Central memory CD4-positive, alpha-beta T cell (primary cell): ENCODE results near the gene ARHGEF11.

Experiments
- DNase-seq: peaks from one replicate; pipeline ENCODE4 v3.0.0; 2022

ARHGEF11 gene

DNA sequence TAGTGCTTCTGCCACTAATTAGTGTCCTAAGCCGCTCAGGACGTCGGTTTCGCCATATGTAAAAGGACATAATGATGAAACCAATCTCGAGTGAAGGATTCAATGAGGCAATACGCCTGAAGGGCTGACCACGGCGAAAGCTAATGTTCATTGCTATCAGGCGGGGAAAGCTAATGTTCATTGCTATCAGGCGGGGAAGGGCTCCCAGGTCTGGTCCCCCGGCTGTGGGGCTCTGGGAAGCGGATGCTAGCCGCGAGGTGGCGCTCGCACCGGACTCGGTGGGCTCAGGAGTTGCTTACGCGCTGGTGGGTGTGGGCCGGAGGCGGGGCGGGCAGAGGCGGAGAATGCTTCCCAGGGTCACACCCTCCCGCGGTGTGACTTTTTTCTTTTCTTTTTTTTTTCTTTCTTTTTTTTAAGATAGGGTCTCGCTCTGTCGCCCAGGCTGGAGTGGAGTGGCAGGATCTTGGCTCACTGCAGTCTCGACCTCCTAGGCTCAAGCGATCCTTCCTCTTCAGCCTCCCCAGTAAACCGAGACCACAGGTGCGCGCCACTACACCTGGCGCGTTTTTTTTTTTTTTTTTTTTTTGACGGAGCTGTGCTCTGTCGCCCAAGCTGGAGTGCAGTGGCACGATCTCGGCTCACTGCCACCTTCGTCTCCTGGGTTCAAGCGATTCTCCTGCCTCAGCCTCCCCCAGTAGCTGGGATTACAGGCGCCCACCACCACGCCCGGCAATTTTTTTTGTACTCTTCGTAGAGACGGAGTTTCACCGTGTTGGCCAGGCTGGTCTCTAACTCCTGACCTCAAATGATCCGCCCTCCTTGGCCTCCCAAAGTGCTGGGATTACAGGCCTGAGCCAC lies 153.1 kb downstream of the ARHGEF11 start:
- DNase-seq = peak; percentile 74

DNA sequence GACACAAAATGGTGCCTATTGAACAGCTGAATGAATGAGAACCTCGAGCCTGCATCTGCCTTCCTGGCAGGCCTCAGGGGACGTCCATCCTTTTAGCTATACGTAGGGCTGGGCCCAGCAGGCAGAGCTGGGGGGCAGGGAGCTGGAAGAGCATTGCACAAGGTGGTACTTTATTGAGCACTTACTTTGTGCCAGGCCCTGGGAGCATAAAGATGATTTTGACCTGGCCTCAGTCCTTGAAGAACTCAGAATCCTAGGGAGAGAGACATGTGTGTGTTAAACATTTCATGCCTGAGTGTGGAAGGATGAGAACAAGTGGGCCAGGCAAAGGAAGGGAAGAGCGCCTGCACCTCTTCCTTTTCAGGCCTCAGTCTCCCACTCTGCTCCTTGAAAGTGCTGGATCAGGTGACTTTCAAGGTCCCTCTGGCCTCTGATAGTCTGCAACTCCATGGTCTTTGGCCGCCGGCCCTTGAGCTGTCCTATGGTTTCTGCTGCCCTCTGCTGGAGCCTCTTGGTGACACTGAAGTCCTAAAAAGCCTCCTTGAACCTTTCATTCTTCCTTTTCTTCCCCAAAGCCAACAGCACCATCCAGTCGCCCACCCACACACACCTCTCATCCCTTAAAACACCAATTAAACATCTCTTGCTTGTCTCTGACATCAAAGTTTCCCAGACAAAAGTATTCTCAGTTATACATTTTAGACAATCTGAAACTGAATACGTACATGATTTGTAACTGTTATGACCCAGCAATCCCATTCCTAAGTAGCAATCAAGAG lies 155.6 kb downstream of the ARHGEF11 start:
- DNase-seq = peak; percentile 22

DNA sequence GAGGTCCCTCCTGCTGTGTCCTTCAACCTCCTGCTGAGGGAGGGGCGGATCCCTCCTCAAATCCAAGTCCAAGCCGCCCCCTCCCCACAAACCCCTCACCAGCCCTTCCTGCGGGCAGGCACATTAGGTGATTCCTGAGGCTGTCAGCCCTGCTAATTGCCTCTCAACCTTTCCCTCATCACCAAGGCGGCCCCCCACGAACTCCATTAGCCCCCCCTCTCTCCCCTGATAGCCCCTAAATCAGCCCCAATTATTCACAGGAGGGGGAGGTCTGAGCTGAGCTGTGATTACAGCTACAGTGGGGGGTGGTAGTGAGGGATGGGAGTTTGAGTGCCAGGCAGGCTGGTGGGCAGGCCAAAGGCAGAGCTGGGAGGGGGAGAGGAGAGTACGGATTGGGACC lies 157.8 kb downstream of the ARHGEF11 start:
- no peak for DNase-seq

DNA sequence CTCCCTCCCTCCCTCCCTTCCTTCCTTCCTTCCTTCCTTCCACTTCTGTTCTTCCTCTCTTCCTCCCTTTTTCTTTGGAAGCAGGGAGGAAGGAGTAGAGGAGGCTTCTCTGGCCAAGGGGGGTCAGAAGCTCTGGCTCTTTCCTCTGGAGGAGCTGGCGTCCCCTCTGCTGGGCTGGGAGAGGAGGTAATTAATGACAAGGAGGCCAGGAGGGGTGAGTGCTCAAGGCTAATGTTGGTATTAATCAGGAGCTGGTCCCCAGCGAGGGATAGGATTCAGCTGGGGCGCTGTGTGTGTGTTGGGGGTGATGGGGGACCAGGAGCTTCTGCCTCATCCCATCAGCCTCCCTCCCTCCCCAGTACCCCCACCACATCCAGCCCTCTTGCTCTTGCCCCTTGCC lies 158.2 kb downstream of the ARHGEF11 start:
- no peak for DNase-seq

DNA sequence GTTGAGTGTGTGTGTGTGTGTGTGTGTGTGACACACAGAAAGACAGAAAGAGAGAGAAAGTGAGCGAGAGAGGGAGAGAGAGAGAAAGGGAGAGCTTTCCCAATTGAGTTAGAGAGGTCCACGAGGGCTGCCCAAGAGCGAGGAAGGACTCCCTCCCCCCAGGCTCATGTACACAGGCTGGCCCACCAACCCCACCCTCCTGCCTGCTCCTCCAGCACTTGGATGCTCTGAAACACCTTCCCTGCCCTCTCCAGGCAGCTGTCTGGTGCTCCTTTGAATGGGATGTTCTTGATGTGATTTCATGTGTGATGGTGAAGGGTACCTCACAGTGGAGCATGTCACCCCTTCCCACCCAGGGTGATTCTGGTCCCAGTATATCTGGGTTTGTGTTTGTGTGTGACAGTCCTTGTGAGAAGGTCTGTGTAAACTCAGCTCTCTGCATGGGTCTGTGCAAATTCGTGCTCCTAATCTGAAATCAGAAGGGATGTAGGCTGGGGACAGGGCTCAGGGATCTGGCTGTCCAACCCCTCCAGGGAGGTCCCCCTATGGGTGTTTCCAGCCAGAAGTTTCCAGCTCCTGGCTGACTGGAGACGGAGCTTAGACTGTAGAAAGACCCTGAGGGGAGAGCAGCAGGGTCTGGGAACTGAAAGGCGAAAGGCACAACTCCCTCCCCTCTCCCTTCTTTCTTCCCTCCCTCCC lies 158.8 kb downstream of the ARHGEF11 start:
- DNase-seq = no peak

DNA sequence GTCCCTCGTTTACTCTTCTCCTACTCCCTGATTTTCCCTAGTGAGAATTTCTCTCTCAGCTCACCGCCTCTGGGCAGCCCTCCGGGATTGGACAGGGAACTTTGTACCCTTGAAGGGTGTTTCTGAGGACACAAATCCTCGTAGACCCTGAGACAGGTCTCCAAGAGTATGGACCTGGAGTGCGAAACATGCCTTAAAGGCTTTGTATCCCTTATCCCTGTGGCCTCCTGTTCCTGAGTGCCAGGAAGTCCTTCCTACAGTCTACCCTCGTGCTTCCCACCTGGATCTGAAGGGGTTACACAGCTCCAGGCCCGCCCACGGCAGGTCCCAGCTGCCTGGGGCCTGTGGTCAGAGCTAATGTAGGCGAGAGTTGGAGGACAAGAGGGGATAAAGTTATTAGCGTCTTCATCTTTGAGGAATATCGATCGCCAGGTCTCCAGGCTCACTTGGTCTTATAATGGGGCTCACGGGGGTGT lies 159.6 kb downstream of the ARHGEF11 start:
- DNase-seq = no peak

DNA sequence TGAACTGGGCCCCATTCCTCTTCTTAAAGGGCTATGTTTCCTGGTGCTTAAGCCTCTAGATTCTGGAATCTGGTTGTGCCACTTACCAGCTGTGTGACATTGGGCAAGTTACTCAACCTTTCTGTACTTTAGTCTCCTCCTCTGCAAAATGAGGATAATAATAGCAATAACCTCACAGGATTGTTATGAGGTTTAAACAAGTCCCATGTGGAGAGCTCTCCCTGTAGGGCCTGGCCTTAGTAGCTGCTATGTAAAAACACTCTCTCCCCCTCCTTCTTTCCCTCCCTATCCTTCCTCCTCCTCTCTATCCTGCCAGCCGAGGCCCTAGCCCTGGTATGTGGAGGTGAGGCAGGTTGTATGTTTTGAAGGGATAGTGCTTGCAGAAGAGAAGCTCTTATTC lies 160.2 kb downstream of the ARHGEF11 start:
- DNase-seq = no peak
